IPS-15b (cell line): ENCODE data around the gene IQGAP2.
"Not testable (repeated sequence)": the region's sequence is repeated elsewhere in the genome, so short reads cannot be mapped to it uniquely, and the experiment has no call there.

Experiments
- H3K27me3 ChIP-seq: one replicate; pipeline ENCODE4 v1.6.1; 2013; ENCODE audit warnings: low read length; ENCODE audit not compliant: control insufficient read depth, insufficient read depth
- H3K36me3 ChIP-seq: one replicate; pipeline ENCODE4 v1.6.1; 2013; ENCODE audit warnings: low read length; ENCODE audit not compliant: control insufficient read depth, insufficient read depth
- H3K4me1 ChIP-seq: one replicate; pipeline ENCODE4 v1.6.1; 2013; ENCODE audit warnings: mild to moderate bottlenecking, low read length; ENCODE audit not compliant: control insufficient read depth, insufficient read depth
- H3K4me3 ChIP-seq: one replicate; pipeline ENCODE4 v1.5.1; 2013; ENCODE audit warnings: low read depth, low read length
- H3K9ac ChIP-seq: one replicate; pipeline ENCODE4 v1.6.1; 2013; ENCODE audit warnings: low read depth, mild to moderate bottlenecking, low read length
- H3K9me3 ChIP-seq: one replicate; pipeline ENCODE4 v1.6.1; 2013; ENCODE audit warnings: mild to moderate bottlenecking, low read length; ENCODE audit not compliant: control insufficient read depth, insufficient read depth

Gene IQGAP2

GRCh38 chr5:76500633-76501393 lies 97.7 kb downstream of the IQGAP2 start:
- H3K4me3 ChIP-seq, result no peak overlapping the region
- no peak overlapping the region for H3K9ac ChIP-seq
- H3K4me1 ChIP-seq, result peaks cover 24% of the 10 kb centered on the region
- H3K9me3 ChIP-seq, result no peaks in the 10 kb centered on the region
- H3K36me3 ChIP-seq, result no peaks in the 10 kb centered on the region
- no peaks in the 10 kb centered on the region for H3K27me3 ChIP-seq

- Histone ChIP-seq H3K9me3 (no peaks in the 10 kb centered on the region), H3K4me1 (peaks cover 6% of the 10 kb centered on the region), H3K27me3 (no peaks in the 10 kb centered on the region), H3K4me3 (no peak overlapping the region), H3K9ac (no peak overlapping the region), H3K36me3 (no peaks in the 10 kb centered on the region)
Measured at GRCh38 chr5:76503929-76504328, 100.8 kb downstream of the IQGAP2 start.

- no peaks in the 10 kb centered on the region for H3K4me1 ChIP-seq
- no peak overlapping the region for H3K4me3 ChIP-seq
- no peaks in the 10 kb centered on the region for H3K36me3 ChIP-seq
- H3K9ac ChIP-seq, result no peak overlapping the region
- H3K27me3 ChIP-seq, result no peaks in the 10 kb centered on the region
- no peaks in the 10 kb centered on the region for H3K9me3 ChIP-seq
Measured at GRCh38 chr5:76504901-76505564, 101.9 kb downstream of the IQGAP2 start.

- Histone ChIP-seq H3K4me3 (no peak overlapping the region), H3K27me3 (no peaks in the 10 kb centered on the region), H3K4me1 (no peaks in the 10 kb centered on the region), H3K9me3 (no peaks in the 10 kb centered on the region), H3K9ac (no peak overlapping the region), H3K36me3 (no peaks in the 10 kb centered on the region)
Measured at GRCh38 chr5:76513476-76513875, 110.4 kb downstream of the IQGAP2 start.

- Histone ChIP-seq H3K36me3 (no peaks in the 10 kb centered on the region), H3K9ac (no peak overlapping the region), H3K9me3 (no peaks in the 10 kb centered on the region), H3K4me1 (no peaks in the 10 kb centered on the region), H3K4me3 (no peak overlapping the region), H3K27me3 (no peaks in the 10 kb centered on the region)
Measured at GRCh38 chr5:76514292-76514691, 111.2 kb downstream of the IQGAP2 start.

GRCh38 chr5:76514713-76515112 lies 111.6 kb downstream of the IQGAP2 start:
- H3K9me3 ChIP-seq, result no peaks in the 10 kb centered on the region
- no peaks in the 10 kb centered on the region for H3K4me1 ChIP-seq
- no peak overlapping the region for H3K9ac ChIP-seq
- no peaks in the 10 kb centered on the region for H3K27me3 ChIP-seq
- no peak overlapping the region for H3K4me3 ChIP-seq
- H3K36me3 ChIP-seq, result no peaks in the 10 kb centered on the region

GRCh38 chr5:76517334-76517733 lies 114.2 kb downstream of the IQGAP2 start:
- H3K9ac ChIP-seq, result no peak overlapping the region
- no peaks in the 10 kb centered on the region for H3K4me1 ChIP-seq
- no peak overlapping the region for H3K4me3 ChIP-seq
- no peaks in the 10 kb centered on the region for H3K9me3 ChIP-seq
- H3K27me3 ChIP-seq, result no peaks in the 10 kb centered on the region
- no peaks in the 10 kb centered on the region for H3K36me3 ChIP-seq

GRCh38 chr5:76518246-76518645 lies 115.2 kb downstream of the IQGAP2 start:
- H3K27me3 ChIP-seq, H3K9me3 ChIP-seq, H3K9ac ChIP-seq, H3K4me3 ChIP-seq, H3K4me1 ChIP-seq, H3K36me3 ChIP-seq: not testable (repeated sequence)

GRCh38 chr5:76521240-76521758 lies 118.2 kb downstream of the IQGAP2 start:
- H3K4me3 ChIP-seq, result no peak overlapping the region
- no peaks in the 10 kb centered on the region for H3K9me3 ChIP-seq
- no peak overlapping the region for H3K9ac ChIP-seq
- H3K27me3 ChIP-seq, result no peaks in the 10 kb centered on the region
- no peaks in the 10 kb centered on the region for H3K36me3 ChIP-seq
- peaks cover 24% of the 10 kb centered on the region for H3K4me1 ChIP-seq

- Histone ChIP-seq H3K9me3 (no peaks in the 10 kb centered on the region), H3K9ac (no peak overlapping the region), H3K27me3 (no peaks in the 10 kb centered on the region), H3K36me3 (no peaks in the 10 kb centered on the region), H3K4me1 (peaks cover 24% of the 10 kb centered on the region), H3K4me3 (no peak overlapping the region)
Measured at GRCh38 chr5:76522103-76522935, 119.2 kb downstream of the IQGAP2 start.

- H3K36me3 ChIP-seq, result no peaks in the 10 kb centered on the region
- no peak overlapping the region for H3K4me3 ChIP-seq
- no peak overlapping the region for H3K9ac ChIP-seq
- no peaks in the 10 kb centered on the region for H3K9me3 ChIP-seq
- no peaks in the 10 kb centered on the region for H3K27me3 ChIP-seq
- peaks cover 24% of the 10 kb centered on the region for H3K4me1 ChIP-seq
Measured at GRCh38 chr5:76524101-76524835, 121.2 kb downstream of the IQGAP2 start.
